GM21515 (cell line): ENCODE measurements around the gene WBP1L.
"Not testable (repeated sequence)": the region's sequence is repeated elsewhere in the genome, so short reads cannot be mapped to it uniquely, and the experiment has no call there.

Experiments used
- ATAC-seq: cut with Tn5 transposase; IDR thresholded peaks from one replicate; pipeline ENCODE4 v1.9.1; 2021; ENCODE audit not compliant: unreplicated experiment

Gene WBP1L

DNA sequence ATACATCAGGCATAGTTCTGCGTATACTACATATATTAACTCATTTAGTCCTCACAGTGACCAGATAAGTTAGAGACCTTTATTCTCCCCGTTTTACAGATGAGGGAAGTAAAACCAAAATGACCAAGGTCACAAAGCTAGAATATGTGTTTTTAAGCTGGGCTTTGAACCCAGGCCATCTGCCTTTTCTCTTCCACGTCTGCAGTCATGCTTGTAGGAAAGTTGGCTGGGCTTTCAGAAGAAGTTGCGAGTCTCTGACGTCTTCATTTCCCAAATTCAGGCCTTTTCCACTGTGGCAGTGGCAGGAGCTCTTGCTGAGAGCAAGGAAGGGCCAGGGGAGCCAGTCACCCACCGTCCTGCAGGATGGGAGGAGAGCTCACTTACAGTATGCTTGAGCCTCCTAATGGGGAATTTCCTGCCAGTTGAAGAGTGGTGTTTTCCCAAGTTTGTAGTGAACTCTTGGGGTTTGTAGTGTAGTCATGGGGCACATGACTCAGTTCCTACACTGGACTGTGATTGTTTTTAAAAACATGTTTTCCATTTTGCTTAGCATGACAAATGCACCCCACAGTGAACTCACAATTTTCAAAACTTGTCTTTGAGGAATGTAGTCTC is 59.3 kb downstream of the WBP1L start:
- ATAC-seq: no peak

DNA sequence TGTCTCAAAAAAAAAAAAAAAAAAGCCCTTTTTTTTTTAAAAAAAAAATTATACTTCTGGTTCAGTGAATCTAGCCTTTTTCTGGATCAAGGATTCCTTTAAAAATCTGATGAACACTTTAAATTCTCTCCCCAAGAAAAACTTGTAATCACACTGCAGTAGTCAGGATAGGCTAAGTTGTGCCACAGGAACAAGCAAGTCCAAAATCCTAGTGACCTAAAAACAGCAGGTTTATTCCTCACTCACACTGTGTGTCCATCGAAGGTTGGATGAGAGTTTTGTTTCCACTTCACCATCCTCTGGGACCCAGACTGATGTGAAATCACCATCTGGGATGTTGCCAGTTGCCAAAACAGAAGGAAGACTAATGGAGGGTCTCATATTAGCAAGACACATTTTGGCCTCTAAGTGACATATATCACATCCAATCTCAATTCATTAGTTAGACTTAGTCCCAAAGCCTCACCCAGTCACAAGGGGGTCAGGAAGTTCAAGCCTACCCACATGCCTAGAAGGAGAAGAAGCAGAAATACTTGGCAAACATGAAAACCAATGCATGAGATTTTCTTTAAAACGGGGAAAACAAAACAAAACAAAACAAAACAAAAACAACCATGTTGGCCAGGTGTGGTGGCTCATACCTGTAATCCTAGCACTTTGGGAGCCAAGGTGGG is 60.8 kb downstream of the WBP1L start:
- ATAC-seq: no peak

DNA sequence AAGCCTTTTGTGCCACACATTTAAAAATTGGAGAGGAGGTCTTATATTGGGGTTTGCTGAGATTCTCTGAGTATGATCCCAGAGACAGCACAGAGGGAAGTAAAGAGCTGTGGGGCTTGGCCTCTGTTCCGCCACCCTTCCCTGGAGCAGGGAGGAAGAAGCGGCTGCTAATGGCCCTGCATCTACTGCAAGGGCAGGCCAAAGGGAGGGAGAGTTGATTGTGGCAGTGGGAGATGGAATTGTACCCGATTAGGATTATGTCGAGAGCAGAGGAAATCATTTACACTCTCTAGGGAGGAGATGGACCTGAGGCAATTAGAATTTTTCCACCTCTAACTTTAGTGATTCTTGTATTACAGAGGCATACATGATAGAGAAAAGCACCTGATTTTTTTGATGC is 64.6 kb downstream of the WBP1L start:
- ATAC-seq: no peak

DNA sequence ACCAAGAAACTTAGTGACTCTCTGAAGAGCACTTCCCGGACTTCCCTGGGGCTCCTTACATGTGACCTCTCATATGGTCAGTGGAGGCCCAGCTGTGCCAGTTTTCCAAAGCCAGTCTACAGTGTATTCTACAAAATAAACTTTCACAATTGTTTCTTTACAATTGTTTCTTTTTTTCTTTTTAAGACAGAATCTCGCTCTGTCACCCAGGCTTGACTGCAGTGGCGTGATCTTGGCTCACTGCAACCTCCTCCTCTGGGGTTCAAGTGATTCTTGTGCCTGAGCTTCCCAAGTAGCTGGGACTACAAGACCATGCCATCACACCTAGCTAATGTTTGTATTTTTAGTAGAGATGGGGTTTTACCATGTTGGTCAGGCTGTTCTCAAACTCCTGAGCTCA is 67.6 kb downstream of the WBP1L start:
- no peak for ATAC-seq

DNA sequence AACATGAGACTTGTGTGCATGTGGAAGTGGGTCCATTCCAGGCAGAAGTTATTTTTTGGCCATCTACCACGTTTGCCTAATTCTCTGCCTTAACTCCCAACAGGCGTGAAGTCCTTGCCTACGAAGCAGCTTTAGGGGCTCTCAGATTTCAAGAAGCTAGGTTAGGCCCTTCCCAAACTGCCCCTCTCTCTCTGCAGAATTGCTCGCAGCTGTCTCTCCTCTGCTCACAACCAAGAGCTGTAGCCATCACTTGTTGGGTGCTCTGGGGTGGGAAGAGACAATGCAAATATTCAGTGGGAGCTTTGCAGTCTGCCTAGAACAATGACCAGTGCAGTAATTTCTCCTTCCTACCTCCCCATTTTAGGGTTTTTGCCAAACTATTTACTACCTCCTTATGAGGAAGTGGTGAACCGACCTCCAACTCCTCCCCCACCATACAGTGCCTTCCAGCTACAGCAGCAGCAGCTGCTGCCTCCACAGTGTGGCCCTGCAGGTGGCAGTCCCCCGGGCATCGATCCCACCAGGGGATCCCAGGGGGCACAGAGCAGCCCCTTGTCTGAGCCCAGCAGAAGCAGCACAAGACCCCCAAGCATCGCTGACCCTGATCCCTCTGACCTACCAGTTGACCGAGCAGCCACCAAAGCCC is 68.6 kb downstream of the WBP1L start:
- no peak for ATAC-seq

DNA sequence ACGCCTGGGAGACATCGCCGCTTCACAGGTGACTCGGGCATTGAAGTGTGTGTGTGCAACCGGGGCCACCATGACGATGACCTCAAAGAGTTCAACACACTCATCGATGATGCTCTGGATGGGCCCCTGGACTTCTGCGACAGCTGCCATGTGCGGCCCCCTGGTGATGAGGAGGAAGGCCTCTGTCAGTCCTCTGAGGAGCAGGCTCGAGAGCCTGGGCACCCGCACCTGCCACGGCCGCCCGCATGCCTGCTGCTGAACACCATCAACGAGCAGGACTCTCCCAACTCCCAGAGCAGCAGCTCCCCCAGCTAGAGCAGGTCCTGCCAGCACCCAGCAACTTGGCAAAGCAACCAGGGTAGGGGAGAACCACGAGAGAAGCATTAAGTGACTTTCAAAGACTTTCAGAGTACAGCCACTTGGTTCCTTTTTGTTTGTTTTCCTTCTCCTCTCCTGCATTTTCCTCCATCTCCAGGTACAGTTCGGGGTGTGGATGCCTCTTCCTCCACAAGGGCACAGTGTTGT is 69.3 kb downstream of the WBP1L start:
- ATAC-seq: no peak

DNA sequence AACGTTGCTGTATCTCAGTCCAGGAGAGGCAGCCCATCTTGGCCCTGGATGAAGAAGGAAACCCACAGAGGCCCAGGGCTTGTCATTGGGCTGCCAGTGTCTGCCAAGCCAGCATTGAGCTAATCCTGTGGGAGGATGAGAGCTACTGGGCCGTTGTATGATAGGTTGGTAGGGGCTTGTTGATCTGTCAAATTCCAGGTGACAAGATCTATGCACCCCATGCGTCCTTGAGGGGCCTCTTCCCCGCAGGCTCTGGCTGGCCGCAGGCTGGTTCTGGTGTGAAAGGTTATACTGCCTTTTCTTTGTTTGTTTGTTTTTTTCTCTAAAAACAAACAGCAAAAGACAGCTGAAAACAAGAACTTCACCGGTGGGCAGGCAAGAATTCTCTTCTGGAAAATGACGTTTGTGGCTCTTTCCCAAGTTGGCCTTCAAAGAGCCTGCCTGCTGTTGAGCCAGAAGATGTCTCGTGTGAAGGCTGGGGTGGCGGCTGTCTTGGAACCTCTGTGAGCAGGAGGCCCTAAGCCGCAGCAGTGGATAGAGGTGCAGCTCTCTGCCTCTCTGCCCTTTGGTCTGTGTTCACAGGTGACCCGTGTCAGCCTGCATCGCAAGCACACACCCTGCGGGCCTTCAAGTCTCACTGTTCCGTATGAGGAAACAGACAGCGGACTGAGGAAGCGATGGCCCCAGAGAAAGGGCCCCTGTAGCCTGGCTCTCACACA is 70.1 kb downstream of the WBP1L start:
- no peak for ATAC-seq

DNA sequence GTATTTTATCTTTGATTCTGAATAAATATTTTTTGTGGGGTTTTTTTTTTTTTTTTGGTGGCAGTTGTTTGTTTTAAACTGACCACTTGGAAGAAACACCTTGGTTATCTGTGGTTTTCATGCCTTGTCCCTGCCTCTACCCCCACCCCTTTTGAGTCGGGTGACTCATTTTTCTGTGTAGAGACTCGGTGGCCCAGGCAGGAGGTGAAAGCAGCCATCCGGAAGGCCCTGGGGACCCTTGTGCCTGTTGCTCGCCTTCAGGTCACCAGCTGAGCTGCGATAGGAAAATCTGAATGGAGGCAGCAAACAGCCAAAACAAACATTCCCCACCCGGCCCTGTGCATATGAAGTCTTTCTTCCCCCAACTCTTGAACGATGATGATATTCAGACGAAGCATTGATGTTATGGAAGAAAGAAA is 70.7 kb downstream of the WBP1L start:
- ATAC-seq: no peak

DNA sequence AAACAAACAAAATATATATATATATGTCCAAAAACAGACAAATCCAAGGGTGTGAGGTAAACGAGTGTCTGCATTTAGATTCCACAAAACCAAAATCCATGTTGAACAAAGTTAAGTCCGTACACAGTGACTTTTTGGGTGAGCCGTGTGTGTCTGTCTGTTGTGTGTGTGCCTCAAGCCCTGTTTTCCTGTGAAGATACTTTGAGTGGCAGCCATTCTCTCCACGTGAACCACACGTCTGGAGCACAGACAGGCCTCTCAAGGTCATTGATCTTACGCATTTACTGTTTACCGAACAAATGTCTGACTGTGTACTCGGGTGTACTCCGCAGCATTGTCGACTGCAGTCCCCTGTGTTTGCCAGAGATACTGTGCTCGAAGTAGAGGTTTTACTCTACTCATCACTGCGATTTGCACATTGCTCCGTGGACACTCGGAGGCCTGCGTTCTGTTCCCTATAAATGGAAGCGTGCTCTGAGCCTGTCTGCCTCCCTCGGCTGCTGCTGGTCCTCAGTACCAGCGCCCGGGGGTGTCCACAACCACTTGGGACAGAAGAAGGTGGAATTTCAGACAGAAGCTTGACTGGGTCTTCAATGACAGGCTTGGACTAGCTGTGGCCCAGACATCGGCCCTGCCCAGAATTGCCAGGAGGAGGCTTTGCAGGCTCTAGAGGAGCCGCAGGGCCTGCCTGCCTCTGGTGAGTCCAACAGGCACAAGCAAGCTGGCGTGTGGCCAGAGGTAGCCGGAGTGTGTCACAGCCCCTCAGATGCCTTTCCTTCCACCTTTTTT is 71.3 kb downstream of the WBP1L start:
- ATAC-seq: no peak

DNA sequence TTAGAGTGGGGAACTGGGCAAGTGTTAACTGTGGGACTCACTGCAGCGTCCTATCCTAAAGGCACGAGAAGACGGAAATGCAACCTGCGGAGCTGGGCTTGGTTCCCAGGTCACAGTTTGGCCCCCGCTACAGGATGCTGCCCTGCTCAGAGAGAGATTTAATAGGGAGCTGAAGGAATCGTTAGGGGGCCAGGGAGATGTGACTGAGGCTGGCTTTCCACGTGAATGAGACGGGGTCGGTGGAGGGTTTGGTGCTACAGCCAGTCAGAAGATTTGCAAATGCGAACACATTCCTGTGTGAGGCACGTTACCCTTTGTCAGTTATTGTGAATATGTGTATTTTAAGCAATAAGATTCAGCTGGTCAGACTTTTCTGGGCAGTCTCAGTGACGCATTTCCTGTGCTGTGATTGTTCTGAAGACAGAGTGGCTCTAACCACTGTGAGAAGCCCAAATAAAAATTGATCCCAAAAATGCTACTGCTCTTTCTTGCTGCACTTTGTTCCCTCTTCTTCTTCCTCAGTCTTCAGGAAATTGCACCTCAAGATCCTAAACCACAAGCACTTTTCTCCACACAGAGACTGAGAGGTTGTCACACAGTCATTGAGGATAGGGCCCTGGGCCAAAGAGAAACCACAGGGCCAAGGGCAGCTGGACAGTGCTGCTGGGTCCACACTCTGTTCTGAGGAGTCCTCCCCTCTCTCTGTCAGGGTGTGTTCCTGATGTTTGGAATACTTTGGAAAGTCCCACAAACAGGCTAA is 72.2 kb downstream of the WBP1L start:
- ATAC-seq: no peak

DNA sequence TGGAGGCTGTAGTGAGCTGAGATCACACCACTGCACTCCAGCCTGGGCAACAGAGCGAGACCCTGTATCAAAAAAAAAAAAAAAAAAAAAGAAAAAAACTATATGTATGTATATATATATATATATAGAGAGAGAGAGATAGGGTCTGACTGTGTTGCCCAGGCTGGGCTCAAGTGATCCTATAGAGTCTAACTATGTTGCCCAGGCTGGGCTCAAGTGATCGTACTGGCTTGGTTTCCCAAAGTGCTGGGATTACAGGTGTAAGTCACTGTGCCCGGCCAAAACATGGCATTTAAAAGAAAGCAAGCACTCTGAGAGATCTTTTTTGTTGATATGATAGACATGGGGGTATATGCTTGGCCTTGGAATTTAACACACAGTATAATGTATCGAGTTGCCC is 73.4 kb downstream of the WBP1L start:
- ATAC-seq: no peak

DNA sequence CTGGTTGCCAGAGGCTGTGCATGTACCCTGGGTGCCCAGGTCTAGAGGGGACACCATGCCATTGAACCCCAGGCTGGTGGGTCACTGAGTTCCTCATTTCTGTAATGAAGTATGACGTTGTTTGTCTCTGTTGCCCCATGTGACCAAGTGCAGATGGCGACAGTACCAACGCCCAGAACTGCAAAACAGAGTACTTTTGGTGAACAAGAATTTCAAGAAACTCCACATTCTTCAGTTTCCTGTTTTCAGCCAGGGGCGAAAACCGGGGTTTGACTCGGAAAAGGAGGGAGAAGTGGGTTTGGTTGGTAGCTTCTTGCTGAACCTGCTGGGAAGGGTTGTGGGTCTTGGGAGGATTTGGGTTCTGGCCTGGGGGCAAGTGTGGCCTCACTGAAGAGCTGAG is 75.3 kb downstream of the WBP1L start:
- ATAC-seq: no peak

DNA sequence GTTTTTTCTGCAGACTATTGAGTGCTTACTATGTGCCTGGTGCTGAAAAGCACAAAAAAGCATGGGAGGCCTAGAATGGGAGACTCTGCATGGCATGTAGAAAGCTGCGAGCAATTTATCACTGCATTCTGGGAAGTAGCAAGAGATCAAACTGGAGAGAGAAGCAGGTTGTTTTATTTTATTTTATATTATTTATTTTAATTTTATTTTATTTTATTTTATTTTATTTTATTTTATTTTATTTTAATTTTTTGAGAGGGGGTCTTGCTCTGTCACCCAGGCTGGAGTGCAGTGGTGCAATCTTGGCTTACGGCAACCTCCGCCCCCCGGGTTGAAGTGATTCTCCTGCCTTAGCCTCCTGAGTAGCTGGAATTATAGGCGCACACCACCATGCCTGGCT is 76.3 kb downstream of the WBP1L start:
- ATAC-seq: not testable (repeated sequence)

DNA sequence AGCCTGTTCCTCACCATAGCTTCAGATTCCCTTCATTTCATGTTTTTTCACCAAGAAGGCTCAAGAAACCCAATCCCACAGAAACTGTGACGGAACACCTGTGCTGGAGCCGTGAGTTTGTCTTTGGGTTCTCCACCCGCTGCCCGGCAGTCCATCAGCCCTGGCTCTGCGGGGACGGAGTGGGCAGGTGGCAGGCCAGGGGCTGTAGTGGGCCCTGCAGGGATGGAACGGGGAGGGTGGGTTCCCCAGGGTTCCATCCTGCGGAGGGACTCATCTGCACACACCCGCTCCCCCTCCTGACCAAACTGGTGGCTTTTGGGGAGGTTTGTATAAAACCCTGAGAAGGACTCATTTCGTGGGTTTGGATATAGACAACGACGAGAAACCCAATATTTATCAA is 78.5 kb downstream of the WBP1L start:
- no peak for ATAC-seq

DNA sequence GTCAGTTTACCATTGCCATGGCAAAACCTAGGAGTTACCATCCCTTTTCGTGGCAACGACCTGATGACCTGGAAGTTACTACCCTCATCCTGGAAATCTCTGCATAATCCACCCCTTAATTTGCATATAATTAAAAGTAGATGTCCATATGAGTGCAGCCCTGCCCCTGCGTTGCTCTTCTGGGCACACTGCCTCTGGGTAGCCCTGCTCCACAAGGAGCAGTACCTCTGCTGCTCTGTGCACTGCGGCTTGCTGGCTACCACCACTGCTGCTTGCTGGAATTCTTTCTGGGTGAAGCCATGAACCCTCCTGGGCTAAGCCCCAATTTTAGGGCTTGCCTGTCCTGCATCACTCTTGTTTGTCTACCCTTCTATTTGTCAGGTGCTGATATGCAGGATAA is 80.9 kb downstream of the WBP1L start:
- ATAC-seq: no peak

DNA sequence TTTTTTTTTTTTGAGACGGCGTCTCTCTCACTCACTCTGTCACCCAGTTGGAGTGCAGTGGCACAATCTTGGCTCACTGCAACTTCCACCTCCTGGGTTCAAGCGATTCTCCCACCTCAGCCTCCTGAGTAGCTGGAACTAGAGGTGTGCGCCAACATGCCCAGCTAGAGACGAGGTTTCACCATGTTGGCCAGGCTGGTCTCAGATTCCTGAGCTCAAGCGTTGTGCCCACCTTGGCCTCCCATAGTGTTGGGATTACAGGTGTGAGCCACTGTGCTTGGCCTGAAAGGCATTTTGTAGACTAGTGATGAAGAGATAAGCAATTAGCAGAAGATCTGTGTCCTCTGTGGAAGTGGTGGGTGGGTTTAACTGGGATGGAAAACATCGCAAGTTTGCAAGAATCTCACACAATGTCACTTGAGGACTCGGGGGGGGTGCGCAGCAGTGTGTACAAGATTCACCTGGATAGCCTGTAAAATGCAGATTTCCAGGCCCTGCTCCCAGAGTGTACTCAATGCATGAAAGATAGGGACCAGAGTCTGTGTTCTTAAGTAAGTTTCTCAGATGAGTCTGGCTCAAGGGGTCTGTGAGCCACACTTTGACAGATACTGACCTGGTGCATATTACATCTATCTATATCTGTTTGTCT is 82.5 kb downstream of the WBP1L start:
- no peak for ATAC-seq

DNA sequence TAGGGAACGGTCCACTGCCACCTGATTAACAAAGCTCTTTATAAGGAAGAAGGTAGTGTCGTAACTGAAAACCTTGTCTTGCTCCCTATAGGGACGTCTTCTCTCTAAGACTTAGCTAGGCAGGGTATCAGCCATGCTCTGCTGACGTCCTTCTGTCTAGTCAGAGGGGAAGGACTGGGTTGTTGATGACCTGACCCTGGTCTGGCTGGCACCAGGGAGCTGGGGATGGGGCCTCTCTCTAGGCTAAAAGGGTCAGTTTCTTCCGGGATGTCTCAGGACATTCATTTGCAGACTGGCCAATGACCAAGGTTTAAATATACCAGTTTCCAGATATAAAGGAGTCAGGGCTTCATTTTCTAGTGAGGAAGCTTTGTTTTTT is 83.8 kb downstream of the WBP1L start:
- no peak for ATAC-seq

DNA sequence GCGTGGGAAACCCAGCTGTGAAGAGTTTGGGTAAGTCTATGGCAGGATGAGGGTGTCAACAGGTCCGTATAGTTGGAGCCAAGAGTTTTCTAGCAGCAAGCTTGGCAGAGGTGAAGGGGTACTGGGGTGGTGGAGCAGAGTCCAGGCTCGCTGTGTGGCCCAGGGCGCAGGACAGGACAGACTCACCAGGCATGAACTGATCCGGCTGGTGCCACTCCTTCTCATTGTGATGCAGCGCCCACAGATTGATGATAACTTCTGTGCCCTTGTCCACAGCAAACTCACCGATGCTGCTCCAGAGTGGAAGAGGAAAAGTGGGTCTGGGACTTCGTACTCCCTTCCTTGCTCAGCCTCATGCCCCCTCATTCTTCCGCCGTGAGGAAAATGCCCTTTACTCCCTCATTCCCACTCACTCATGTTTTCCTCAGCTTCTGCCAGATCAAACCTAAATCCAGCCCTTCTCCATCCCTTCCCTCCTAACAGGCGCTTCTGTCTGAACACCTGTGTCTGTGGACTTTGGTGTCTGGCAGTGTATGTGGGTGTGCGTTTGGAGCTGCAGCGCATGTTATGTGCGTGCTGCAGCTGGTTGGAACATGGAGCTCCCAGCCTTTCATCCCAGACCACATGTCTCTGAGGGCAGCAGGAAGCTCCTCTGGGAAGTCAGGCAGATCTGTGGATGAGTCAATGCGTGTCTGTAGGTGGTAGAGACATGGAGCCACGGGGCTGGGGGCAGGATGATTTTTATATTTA is 87.7 kb downstream of the WBP1L start:
- no peak for ATAC-seq

DNA sequence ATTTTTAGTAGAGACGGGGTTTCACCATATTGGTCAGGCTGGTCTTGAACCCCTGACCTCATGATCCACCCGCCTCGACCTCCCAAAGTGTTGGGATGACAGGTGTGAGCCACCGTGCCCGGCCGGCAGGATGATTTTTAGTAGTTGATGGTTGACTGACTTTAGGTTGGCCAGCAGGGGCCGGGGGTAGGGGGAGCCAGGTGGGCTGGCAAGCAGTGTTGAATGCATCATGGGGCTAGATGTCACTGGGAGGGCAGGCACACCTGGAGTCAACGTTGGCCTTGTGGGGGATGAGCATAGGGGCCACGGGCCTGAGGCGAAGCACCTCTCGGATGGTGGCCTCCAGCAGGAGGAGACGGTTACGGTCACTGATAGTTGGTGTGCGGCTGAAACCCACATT is 88.5 kb downstream of the WBP1L start:
- ATAC-seq: no peak
